GM18951 (cell line): Measurements from ENCODE around the gene FRZB.

Source experiments
- POLR2A ChIP-seq: IDR thresholded peaks from 4 replicates; pipeline ENCODE4 v1.6.1; 2011; ENCODE audit warnings: mild to moderate bottlenecking; ENCODE audit not compliant: insufficient read length, insufficient read depth; ENCODE audit errors: extremely low read depth
- in situ Hi-C: fragments of 300-500 bp; cut with MboI; formaldehyde crosslinking; loops from one replicate; pipeline ENCODE4 v1.12.0; 2022; ENCODE audit warnings: low sequenced_read_pairs, mixed read lengths, inconsistent platforms; ENCODE audit not compliant: unreplicated experiment

Gene FRZB

GRCh38 chr2:182866461-182867406 lies at the start of gene FRZB:
Gene FRZB, minus strand, starts transcription at chr2:182866637. Its CDS starts 85 bp downstream, at chr2:182866552.
- in situ Hi-C loops = no loop called here
- TF ChIP-seq POLR2A = no peak

- TF ChIP-seq POLR2A = no peak
- in situ Hi-C loops = no loop called here
Measured at GRCh38 chr2:182915369-182916326, 49.2 kb upstream of the FRZB start.

- in situ Hi-C loops = no loop called here
- no peak for TF ChIP-seq POLR2A
Measured at GRCh38 chr2:182914852-182915251, 48.4 kb upstream of the FRZB start.

- in situ Hi-C loops = no loop called here
- TF ChIP-seq POLR2A = no peak
Measured at GRCh38 chr2:182913064-182913463, 46.6 kb upstream of the FRZB start.

GRCh38 chr2:182912518-182912915 lies 46.1 kb upstream of the FRZB start:
- in situ Hi-C loops = no loop called here
- no peak for TF ChIP-seq POLR2A

GRCh38 chr2:182911813-182912517 lies 45.5 kb upstream of the FRZB start:
- no peak for TF ChIP-seq POLR2A
- in situ Hi-C loops = no loop called here

- in situ Hi-C loops = no loop called here
- no peak for TF ChIP-seq POLR2A
Measured at GRCh38 chr2:182910965-182911364, 44.5 kb upstream of the FRZB start.

GRCh38 chr2:182907081-182907830 lies 40.8 kb upstream of the FRZB start:
- in situ Hi-C loops = no loop called here
- TF ChIP-seq POLR2A = no peak

- no peak for TF ChIP-seq POLR2A
- in situ Hi-C loops = no loop called here
Measured at GRCh38 chr2:182906454-182906853, 40.0 kb upstream of the FRZB start.

GRCh38 chr2:182904844-182905243 lies 38.4 kb upstream of the FRZB start:
- TF ChIP-seq POLR2A = no peak
- in situ Hi-C loops = no loop called here

GRCh38 chr2:182903566-182903965 lies 37.1 kb upstream of the FRZB start:
- TF ChIP-seq POLR2A = no peak
- in situ Hi-C loops = no loop called here

- TF ChIP-seq POLR2A = no peak
- in situ Hi-C loops = no loop called here
Measured at GRCh38 chr2:182901748-182902147, 35.3 kb upstream of the FRZB start.
